Pancreas (tissue), 10 donors: ENCODE data around the gene CTDNEP1. TPM values are rescaled to one million over a fixed set of nuclear protein-coding genes. Genes with fewer than 3 reads are reported as not detected.
A peak's percentile ranks its signal among the peaks of the same experiment; 100 is the strongest.

Experiments
- ATAC-seq, 4 donors: fragments of 200-7000 bp; cut with Tn5 transposase; one replicate each; pipeline versions ENCODE4 v1.8.0 to v1.9.1; 2020; ENCODE audit warnings: mild to moderate bottlenecking in 4 of 4, moderate library complexity in 4 of 4
- DNase-seq, 6 donors: peaks; one replicate each; pipeline ENCODE4 v3.0.0-alpha.2; 2020
- FAIRE-seq: peaks from 2 replicates; lab custom pipeline; 2012; peaks lifted over from hg19 to GRCh38; lab: Jason Lieb, UNC
- H3K27ac ChIP-seq, 4 donors: fragments of 200-600 bp; sonication (generic); 1 replicate in 3 of 4; 2 replicates in 1 of 4; pipeline versions ENCODE4 v1.5.0 to v1.8.0; 2020
- H3K27me3 ChIP-seq, 4 donors: fragments of 200-600 bp; one replicate each; pipeline ENCODE4 v1.8.0; 2021
- H3K36me3 ChIP-seq, 3 donors: fragments of 200-600 bp; sonication (generic) in 1 of 3; one replicate each; pipeline versions ENCODE4 v1.5.0 to v1.8.0; 2020 to 2021
- H3K4me1 ChIP-seq, 3 donors: fragments of 200-600 bp; one replicate each; pipeline ENCODE4 v1.8.0; 2021
- H3K4me3 ChIP-seq, 4 donors: fragments of 200-600 bp; sonication (generic) in 2 of 4; one replicate each; pipeline versions ENCODE4 v1.5.0 to v1.8.0; 2020 to 2021
- H3K9me3 ChIP-seq, 4 donors: fragments of 200-600 bp; one replicate each; pipeline ENCODE4 v1.8.0; 2021
- CTCF ChIP-seq, 4 donors: fragments of 200-600 bp; sonication (generic) in 3 of 4; IDR thresholded peaks; one replicate each; pipeline versions ENCODE4 v1.5.0 to v1.8.0; 2021; ENCODE audit warnings: antibody characterized with exemption in 4 of 4
- WGBS, 2 donors: extraction: QIAGEN DNeasy Blood & Tissue Kit; methylation state at CpG; one replicate each; pipeline ENCODE4 v1.1.7; 2013; 5-methylcytosine and 5-hydroxymethylcytosine counted together
- intact Hi-C, 3 donors: fragments of 100-400 bp; cut with DNase I; formaldehyde crosslinking; loops; one replicate each; pipeline versions ENCODE4 v1.11.1 to v1.14.2; 2022
- polyA plus RNA-seq, 2 donors: library from polyadenylated mRNA; stranded (reverse); fragments of 200-250 nt; gene quantifications; one replicate each; pipeline ENCODE4 v1.2.3, GENCODE V29; 2013
- total RNA-seq, 6 donors: library from RNA; stranded (reverse); fragmentation: NEBNext Ultra II Directional in 4 of 6; extraction: Animal tissue kit (Norgen Biotek cat#: 25700) in 4 of 6; gene quantifications; one replicate each; pipeline versions ENCODE4 v1.2.1 to v1.2.4, GENCODE V29; 2021 to 2023
- donor health status: healthy with polysubstance abuse.
- donor health status: DM: no; HTN: no; CAD: no; lungs with moderate emphysema.
- donor health status: DM: no; HTN: no; CAD: no.
- donor health status: control.
- donor health status: control.
- donor health status: Bipolar disorder and iron deficiency.
- donor health status: DM: yes; HTN: yes; CAD: no.
- donor health status: DM: no; HTN: no; CAD: no.
- donor health status: DM: no; HTN: no; CAD: no.
- donor health status: DM: yes; HTN: yes; CAD: no.

The CTDNEP1 gene
- total and polyA plus RNA-seq, 8 donors = 42.0 to 75.2 (median 53.8) TPM

- peak overlapping the region in 2 of 4 donors; percentile 35 to 48 for H3K4me3 ChIP-seq
- peak overlapping the region; percentile 15 to 54 (median 32) for H3K27ac ChIP-seq
- H3K27me3 ChIP-seq = no peaks in the 10 kb centered on the region
- TF ChIP-seq CTCF (IDR thresholded peaks at IDR 0.05) = peak; percentile 73 to 91 (median 85)
- FAIRE-seq (no peak), ATAC-seq (peak; percentile 87 to 92 (median 89)), DNase-seq (peak; percentile 70 to 92 (median 86))
- H3K9me3 ChIP-seq = no peaks in the 10 kb centered on the region
- H3K36me3 ChIP-seq = no peaks in the 10 kb centered on the region
- intact Hi-C loops = no loop called here
- H3K4me1 ChIP-seq = peaks cover 5 to 14% (median 9%) of the 10 kb centered on the region in 3 donors
- WGBS, 2 donors = 0 to 1% methylated on average over 29 of the region's 29 CpGs
These were observed 29.1 kb upstream of the CTDNEP1 start for GRCh38 chr17:7280519-7281073.

- Histone ChIP-seq H3K9me3 (no peaks in the 10 kb centered on the region), H3K27ac (no peak overlapping the region), H3K4me1 (peaks cover 5 to 14% (median 9%) of the 10 kb centered on the region in 3 donors), H3K27me3 (no peaks in the 10 kb centered on the region), H3K36me3 (no peaks in the 10 kb centered on the region), H3K4me3 (no peak overlapping the region)
- FAIRE-seq (no peak), ATAC-seq (no peak), DNase-seq (no peak)
- no peak for TF ChIP-seq CTCF (IDR thresholded peaks at IDR 0.05)
- 76 to 80% methylated on average over 8 of the region's 8 CpGs for WGBS, 2 donors
- intact Hi-C loops = loop anchor here in 1 of 3 donors (5.0 kb wide), 1 partner anchor 68 kb away; no protein-coding TSS in a partner anchor
These were observed 27.9 kb upstream of the CTDNEP1 start for GRCh38 chr17:7279448-7279847.

- Histone ChIP-seq H3K9me3 (no peaks in the 10 kb centered on the region), H3K4me1 (no peaks in the 10 kb centered on the region), H3K27me3 (no peaks in the 10 kb centered on the region), H3K4me3 (no peak overlapping the region), H3K27ac (no peak overlapping the region), H3K36me3 (no peaks in the 10 kb centered on the region)
- 24 to 32% methylated on average over 1 of the region's 1 CpG for WGBS, 2 donors
- ATAC-seq (no peak), DNase-seq (no peak), FAIRE-seq (no peak)
- intact Hi-C loops = loop anchor here in 1 of 3 donors (10.0 kb wide), 1 partner anchor 48 kb away; the partner anchor contains the start of gene GPS2
- TF ChIP-seq CTCF (IDR thresholded peaks at IDR 0.05) = no peak
These were observed 15.2 kb upstream of the CTDNEP1 start for GRCh38 chr17:7266784-7267183.

- peak overlapping the region in 3 of 4 donors; percentile 97 to 99 (median 99) for H3K27ac ChIP-seq
- no peaks in the 10 kb centered on the region for H3K9me3 ChIP-seq
- DNase-seq (no peak), ATAC-seq (no peak), FAIRE-seq (no peak)
- intact Hi-C loops = loop anchor here in 1 of 3 donors (10.0 kb wide), 1 partner anchor 51 kb away; the partner anchor contains the start of gene GPS2
- no peaks in the 10 kb centered on the region for H3K36me3 ChIP-seq
- H3K27me3 ChIP-seq = no peaks in the 10 kb centered on the region
- 56 to 63% methylated on average over 4 of the region's 4 CpGs for WGBS, 2 donors
- H3K4me3 ChIP-seq = peak overlapping the region in 2 of 4 donors; percentile 68 to 81
- peaks cover 0 to 8% (median 6%) of the 10 kb centered on the region in 3 donors for H3K4me1 ChIP-seq
- TF ChIP-seq CTCF (IDR thresholded peaks at IDR 0.05) = no peak
These were observed 12.2 kb upstream of the CTDNEP1 start for GRCh38 chr17:7263801-7264078.
